Endodermal cell (in vitro differentiated cells): ENCODE measurements around the gene BMPR2. TPM values are rescaled to one million over a fixed set of nuclear protein-coding genes. Genes with fewer than 3 reads are reported as not detected.
"Not testable (repeated sequence)": the region's sequence is repeated elsewhere in the genome, so short reads cannot be mapped to it uniquely, and the experiment has no call there.

Source experiments
- DNase-seq: peaks from one replicate; pipeline ENCODE4 v3.0.0-alpha.2; 2017
- H3K27ac ChIP-seq: 2 replicates; pipeline ENCODE4 v1.5.1; 2013; ENCODE audit warnings: mild to moderate bottlenecking, low read depth, low read length, moderate library complexity
- H3K27me3 ChIP-seq: 2 replicates; pipeline ENCODE4 v1.6.1; 2013; ENCODE audit warnings: mild to moderate bottlenecking, low read length, moderate library complexity; ENCODE audit not compliant: insufficient read depth, control insufficient read depth, poor library complexity, severe bottlenecking
- H3K36me3 ChIP-seq: 2 replicates; pipeline ENCODE4 v1.7.0; 2013; ENCODE audit warnings: mild to moderate bottlenecking, low read length, moderate library complexity; ENCODE audit not compliant: control insufficient read depth, insufficient read depth
- H3K4me1 ChIP-seq: one replicate; pipeline ENCODE4 v1.7.0; 2013; ENCODE audit warnings: low read length; ENCODE audit not compliant: control insufficient read depth, insufficient read depth
- H3K4me3 ChIP-seq: 2 replicates; pipeline ENCODE4 v1.5.1; 2013; ENCODE audit warnings: mild to moderate bottlenecking, low read length, moderate library complexity
- H3K9ac ChIP-seq: 2 replicates; pipeline ENCODE4 v1.6.1; 2013; ENCODE audit warnings: mild to moderate bottlenecking, low read length, moderate library complexity; ENCODE audit not compliant: poor library complexity, severe bottlenecking; ENCODE audit errors: extremely low read depth
- H3K9me3 ChIP-seq: 2 replicates; pipeline ENCODE4 v1.6.1; 2013; ENCODE audit warnings: mild to moderate bottlenecking, low read length, moderate library complexity; ENCODE audit not compliant: control insufficient read depth
- H3K27ac Mint-ChIP-seq: 2 replicates; pipeline ENCODE4 v1.8.0; 2020; ENCODE audit warnings: mixed read lengths
- H3K27me3 Mint-ChIP-seq: 2 replicates; pipeline ENCODE4 v1.8.0; 2021; ENCODE audit warnings: mild to moderate bottlenecking, mixed read lengths; ENCODE audit not compliant: insufficient read depth
- H3K36me3 Mint-ChIP-seq: 2 replicates; pipeline ENCODE4 v1.8.0; 2020; ENCODE audit warnings: low read depth, mixed read lengths
- H3K4me1 Mint-ChIP-seq: 2 replicates; pipeline ENCODE4 v1.8.0; 2020; ENCODE audit warnings: mixed read lengths
- H3K4me3 Mint-ChIP-seq: 2 replicates; pipeline ENCODE4 v1.8.0; 2020; ENCODE audit warnings: mild to moderate bottlenecking, moderate library complexity, mixed read lengths
- H3K9me3 Mint-ChIP-seq: 2 replicates; pipeline ENCODE4 v1.8.0; 2020; ENCODE audit warnings: mild to moderate bottlenecking, mixed read lengths
- WGBS, 2 experiments: methylation state at CpG; one replicate each; pipeline versions ENCODE4 v1.1.5 to v1.1.7; 2013; ENCODE audit warnings: missing lambda C conversion rate in 2 of 2, mixed read lengths in 1 of 2; ENCODE audit not compliant: insufficient coverage in 1 of 2, insufficient read length in 1 of 2; 5-methylcytosine and 5-hydroxymethylcytosine counted together
- total RNA-seq, 2 donors: library from RNA; stranded (reverse); fragmentation: NEBNext Ultra II Directional in 1 of 2; extraction: Animal tissue kit (Norgen Biotek cat#: 25700) in 1 of 2; gene quantifications; 2 replicates in 1 of 2; 3 replicates in 1 of 2; pipeline ENCODE4 v1.2.1, GENCODE V29; 2021
- TF ChIP-seq, protein P1 (sequence below): fragments of 200-600 bp; sonication (generic); conservative IDR thresholded peaks from 2 replicates; pipeline ENCODE4 v1.5.0; 2021; ENCODE audit warnings: antibody characterized with exemption, mild to moderate bottlenecking

BMPR2 gene
- total RNA-seq, 2 donors from 2014 or later: 42.2 to 56.3 TPM

DNA sequence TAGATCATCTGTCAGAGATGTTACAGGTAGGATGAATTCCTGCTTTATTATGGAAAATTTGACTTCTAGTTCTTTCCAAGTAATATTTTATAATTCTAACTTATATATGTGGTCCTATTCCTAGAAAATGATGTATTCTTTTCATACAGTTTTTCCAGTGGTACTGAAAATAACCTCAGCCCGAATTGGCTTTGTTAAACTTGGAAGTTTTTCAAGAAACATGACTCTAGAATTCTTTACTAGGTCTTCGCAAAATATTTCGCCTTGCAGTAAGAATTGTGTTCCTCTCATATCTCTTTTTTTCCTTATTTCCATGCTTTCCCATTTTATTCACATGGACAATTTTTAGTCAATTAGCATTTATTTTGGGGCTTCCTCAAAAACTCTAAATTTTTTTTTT, 60.5 kb downstream of the BMPR2 start:
- Mint-ChIP-seq H3K27me3 (no peaks in the 10 kb centered on the region), H3K27ac (no peak overlapping the region)
- no peak overlapping the region for H3K4me3 ChIP-seq

DNA sequence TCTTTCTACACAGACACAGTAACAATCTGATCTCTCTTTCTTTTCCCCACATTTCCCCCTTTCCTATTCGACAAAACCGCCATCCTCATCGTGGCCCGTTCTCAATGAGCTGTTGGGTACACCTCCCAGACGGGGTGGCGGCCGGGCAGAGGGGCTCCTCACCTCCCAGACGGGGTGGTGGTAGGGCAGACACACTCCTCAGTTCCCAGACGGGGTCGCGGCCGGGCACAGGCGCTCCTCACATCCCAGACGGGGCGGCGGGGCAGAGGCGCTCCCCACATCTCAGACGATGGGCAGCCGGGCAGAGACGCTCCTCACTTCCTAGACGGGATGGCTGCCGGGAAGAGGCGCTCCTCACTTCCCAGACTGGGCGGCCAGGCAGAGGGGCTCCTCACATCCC, 64.0 kb downstream of the BMPR2 start:
- WGBS, 2 experiments: 96 to 100% methylated on average over 7 to 24 of the region's 24 CpGs
- H3K27me3 ChIP-seq, H3K9ac ChIP-seq, H3K27ac Mint-ChIP-seq, H3K27me3 Mint-ChIP-seq, DNase-seq, H3K27ac ChIP-seq, H3K4me3 Mint-ChIP-seq, H3K4me3 ChIP-seq, H3K4me1 ChIP-seq: not testable (repeated sequence)
- Histone ChIP-seq H3K36me3 (peaks cover 31% of the 10 kb centered on the region), H3K9me3 (peaks cover 20% of the 10 kb centered on the region)
- Mint-ChIP-seq H3K4me1 (peaks cover 28% of the 10 kb centered on the region), H3K9me3 (peaks cover 22% of the 10 kb centered on the region), H3K36me3 (peaks cover 27% of the 10 kb centered on the region)

More for the DNA sequence above, 60.5 kb downstream of the BMPR2 start:
- Histone ChIP-seq H3K4me1 (peaks cover 7% of the 10 kb centered on the region), H3K36me3 (peaks cover 29% of the 10 kb centered on the region), H3K9ac (no peak overlapping the region), H3K9me3 (peaks cover 20% of the 10 kb centered on the region), H3K27ac (no peak overlapping the region), H3K27me3 (no peaks in the 10 kb centered on the region)
- peaks cover 20% of the 10 kb centered on the region for H3K9me3 Mint-ChIP-seq
- H3K4me1 Mint-ChIP-seq: peaks cover 32% of the 10 kb centered on the region
- H3K4me3 Mint-ChIP-seq: no peak overlapping the region
- peaks cover 24% of the 10 kb centered on the region for H3K36me3 Mint-ChIP-seq
- DNase-seq: no peak
- WGBS, 2 experiments: 93% methylated on average over 3 of the region's 3 CpGs
- TF ChIP-seq, protein P1, sequence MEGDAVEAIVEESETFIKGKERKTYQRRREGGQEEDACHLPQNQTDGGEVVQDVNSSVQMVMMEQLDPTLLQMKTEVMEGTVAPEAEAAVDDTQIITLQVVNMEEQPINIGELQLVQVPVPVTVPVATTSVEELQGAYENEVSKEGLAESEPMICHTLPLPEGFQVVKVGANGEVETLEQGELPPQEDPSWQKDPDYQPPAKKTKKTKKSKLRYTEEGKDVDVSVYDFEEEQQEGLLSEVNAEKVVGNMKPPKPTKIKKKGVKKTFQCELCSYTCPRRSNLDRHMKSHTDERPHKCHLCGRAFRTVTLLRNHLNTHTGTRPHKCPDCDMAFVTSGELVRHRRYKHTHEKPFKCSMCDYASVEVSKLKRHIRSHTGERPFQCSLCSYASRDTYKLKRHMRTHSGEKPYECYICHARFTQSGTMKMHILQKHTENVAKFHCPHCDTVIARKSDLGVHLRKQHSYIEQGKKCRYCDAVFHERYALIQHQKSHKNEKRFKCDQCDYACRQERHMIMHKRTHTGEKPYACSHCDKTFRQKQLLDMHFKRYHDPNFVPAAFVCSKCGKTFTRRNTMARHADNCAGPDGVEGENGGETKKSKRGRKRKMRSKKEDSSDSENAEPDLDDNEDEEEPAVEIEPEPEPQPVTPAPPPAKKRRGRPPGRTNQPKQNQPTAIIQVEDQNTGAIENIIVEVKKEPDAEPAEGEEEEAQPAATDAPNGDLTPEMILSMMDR: no peak

DNA sequence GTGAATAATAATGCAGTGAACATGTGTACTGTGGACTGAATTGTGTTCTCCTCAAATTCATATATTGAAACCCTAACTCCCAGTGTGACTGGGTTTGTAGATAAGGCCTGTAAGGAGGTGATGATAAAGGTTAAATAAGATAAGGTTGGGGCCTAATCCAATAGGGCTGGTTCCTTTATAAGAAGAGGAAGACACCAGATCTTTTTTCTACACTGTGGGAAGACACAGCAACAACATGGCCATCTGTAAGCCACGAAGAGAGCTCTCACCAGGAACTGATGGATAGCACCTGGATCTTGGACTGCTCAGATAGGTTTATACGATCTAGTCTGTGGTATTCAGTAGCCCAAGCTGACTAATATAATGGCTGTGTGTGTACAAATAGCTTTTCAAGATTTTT, 66.8 kb downstream of the BMPR2 start:
- Mint-ChIP-seq H3K27ac (no peak overlapping the region), H3K9me3 (peaks cover 22% of the 10 kb centered on the region)

More for the DNA sequence above, 66.8 kb downstream of the BMPR2 start:
- Histone ChIP-seq H3K9me3 (peaks cover 20% of the 10 kb centered on the region), H3K4me3 (peak overlapping the region; percentile 63), H3K4me1 (no peaks in the 10 kb centered on the region), H3K27me3 (no peaks in the 10 kb centered on the region), H3K9ac (no peak overlapping the region), H3K36me3 (peaks cover 44% of the 10 kb centered on the region), H3K27ac (no peak overlapping the region)
- no peak overlapping the region for H3K4me3 Mint-ChIP-seq
- no peak for DNase-seq
- peaks cover 36% of the 10 kb centered on the region for H3K36me3 Mint-ChIP-seq
- WGBS, 2 experiments: 88 to 100% methylated on average over 1 to 2 of the region's 2 CpGs
- TF ChIP-seq, protein P1: no peak
- H3K27me3 Mint-ChIP-seq: no peaks in the 10 kb centered on the region
- peaks cover 24% of the 10 kb centered on the region for H3K4me1 Mint-ChIP-seq
